KMS-11 (cell line): ENCODE data around the gene RGS9BP.

Source experiments
- H2AFZ ChIP-seq: fragments of 200-600 bp; sonication (generic); 2 replicates; pipeline ENCODE4 v1.6.1; 2016; ENCODE audit warnings: antibody characterized with exemption, mixed run types, low read depth
- H3K27ac ChIP-seq: fragments of 200-600 bp; sonication (generic); 2 replicates; pipeline ENCODE4 v1.6.1; 2016; ENCODE audit warnings: mild to moderate bottlenecking, mixed run types
- H3K27me3 ChIP-seq: fragments of 200-600 bp; sonication (generic); 2 replicates; pipeline ENCODE4 v1.6.1; 2017; ENCODE audit warnings: mild to moderate bottlenecking, low read depth, mixed run types, moderate library complexity; ENCODE audit not compliant: insufficient read depth
- H3K36me3 ChIP-seq: fragments of 200-600 bp; sonication (generic); 2 replicates; pipeline ENCODE4 v1.6.1; 2017; ENCODE audit warnings: mild to moderate bottlenecking, mixed run types; ENCODE audit not compliant: insufficient read depth
- H3K4me1 ChIP-seq: fragments of 200-600 bp; sonication (generic); 2 replicates; pipeline ENCODE4 v1.6.1; 2016; ENCODE audit warnings: mild to moderate bottlenecking, low read depth, mixed run types; ENCODE audit not compliant: poor library complexity, severe bottlenecking
- H3K4me2 ChIP-seq: fragments of 200-600 bp; sonication (generic); 2 replicates; pipeline ENCODE4 v1.7.0; 2016; ENCODE audit warnings: mild to moderate bottlenecking, mixed run types
- H3K4me3 ChIP-seq: fragments of 200-600 bp; sonication (generic); IDR thresholded peaks from 2 replicates; pipeline ENCODE4 v1.6.1; 2017; ENCODE audit warnings: low read depth, low read length, mixed read lengths; ENCODE audit not compliant: insufficient read depth
- H3K79me2 ChIP-seq: fragments of 200-600 bp; sonication (generic); 2 replicates; pipeline ENCODE4 v1.6.1; 2016; ENCODE audit warnings: low read depth, mixed run types; ENCODE audit not compliant: insufficient read depth
- H3K9ac ChIP-seq: fragments of 200-600 bp; sonication (generic); 2 replicates; pipeline ENCODE4 v1.6.1; 2016; ENCODE audit warnings: mild to moderate bottlenecking, mixed run types
- H4K20me1 ChIP-seq: fragments of 200-600 bp; sonication (generic); 2 replicates; pipeline ENCODE4 v1.6.1; 2016; ENCODE audit warnings: mild to moderate bottlenecking, mixed run types; ENCODE audit not compliant: insufficient read depth
- TF ChIP-seq, protein P1 (sequence below): fragments of 200-600 bp; sonication (generic); conservative IDR thresholded peaks from 2 replicates; pipeline ENCODE4 v1.6.1; 2017; ENCODE audit warnings: low read depth, mild to moderate bottlenecking, antibody characterized with exemption, low read length, moderate library complexity, mixed read lengths

The RGS9BP gene

GRCh38 chr19:32720936-32721250, 45.2 kb downstream of the RGS9BP start:
- Histone ChIP-seq H3K79me2 (no peaks in the 10 kb centered on the region), H3K27ac (no peak overlapping the region), H3K27me3 (no peaks in the 10 kb centered on the region), H3K4me1 (no peaks in the 10 kb centered on the region), H4K20me1 (no peaks in the 10 kb centered on the region), H3K4me2 (no peak overlapping the region), H3K9ac (no peak overlapping the region), H3K4me3 (no peak overlapping the region), H3K36me3 (no peaks in the 10 kb centered on the region), H2AFZ (no peak overlapping the region)
- TF ChIP-seq, protein P1, sequence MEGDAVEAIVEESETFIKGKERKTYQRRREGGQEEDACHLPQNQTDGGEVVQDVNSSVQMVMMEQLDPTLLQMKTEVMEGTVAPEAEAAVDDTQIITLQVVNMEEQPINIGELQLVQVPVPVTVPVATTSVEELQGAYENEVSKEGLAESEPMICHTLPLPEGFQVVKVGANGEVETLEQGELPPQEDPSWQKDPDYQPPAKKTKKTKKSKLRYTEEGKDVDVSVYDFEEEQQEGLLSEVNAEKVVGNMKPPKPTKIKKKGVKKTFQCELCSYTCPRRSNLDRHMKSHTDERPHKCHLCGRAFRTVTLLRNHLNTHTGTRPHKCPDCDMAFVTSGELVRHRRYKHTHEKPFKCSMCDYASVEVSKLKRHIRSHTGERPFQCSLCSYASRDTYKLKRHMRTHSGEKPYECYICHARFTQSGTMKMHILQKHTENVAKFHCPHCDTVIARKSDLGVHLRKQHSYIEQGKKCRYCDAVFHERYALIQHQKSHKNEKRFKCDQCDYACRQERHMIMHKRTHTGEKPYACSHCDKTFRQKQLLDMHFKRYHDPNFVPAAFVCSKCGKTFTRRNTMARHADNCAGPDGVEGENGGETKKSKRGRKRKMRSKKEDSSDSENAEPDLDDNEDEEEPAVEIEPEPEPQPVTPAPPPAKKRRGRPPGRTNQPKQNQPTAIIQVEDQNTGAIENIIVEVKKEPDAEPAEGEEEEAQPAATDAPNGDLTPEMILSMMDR, result no peak
